Subcutaneous abdominal adipose tissue (tissue), 5 donors: ENCODE measurements around the gene OR10H4.
"Not testable (repeated sequence)": the region's sequence is repeated elsewhere in the genome, so short reads cannot be mapped to it uniquely, and the experiment has no call there.

Experiments used
- H3K27ac ChIP-seq: one replicate; pipeline ENCODE4 v1.7.0; 2013; ENCODE audit warnings: low read depth, mild to moderate bottlenecking, inconsistent platforms, low read length, moderate library complexity
- H3K27me3 ChIP-seq, 5 donors: one replicate each; pipeline ENCODE4 v1.7.0; 2013; ENCODE audit warnings: low read length in 5 of 5, inconsistent platforms in 1 of 5; ENCODE audit not compliant: control insufficient read depth in 5 of 5, insufficient read depth in 4 of 5
- H3K36me3 ChIP-seq, 5 donors: one replicate each; pipeline ENCODE4 v1.7.0; 2013; ENCODE audit warnings: low read length in 5 of 5; ENCODE audit not compliant: control insufficient read depth in 5 of 5, insufficient read depth in 5 of 5
- H3K4me1 ChIP-seq, 5 donors: one replicate each; pipeline ENCODE4 v1.7.0; 2013; ENCODE audit warnings: low read length in 5 of 5, mild to moderate bottlenecking in 3 of 5, moderate library complexity in 1 of 5; ENCODE audit not compliant: control insufficient read depth in 5 of 5, insufficient read depth in 5 of 5
- H3K4me3 ChIP-seq, 5 donors: one replicate each; pipeline ENCODE4 v1.7.0; 2013; ENCODE audit warnings: low read length in 5 of 5, low read depth in 1 of 5
- H3K9ac ChIP-seq, 5 donors: one replicate each; pipeline ENCODE4 v1.7.0; 2013; ENCODE audit warnings: low read length in 5 of 5, mild to moderate bottlenecking in 4 of 5, moderate library complexity in 3 of 5
- H3K9me3 ChIP-seq, 5 donors: one replicate each; pipeline ENCODE4 v1.7.0; 2013; ENCODE audit warnings: low read length in 5 of 5; ENCODE audit not compliant: control insufficient read depth in 5 of 5
- donor health status: healthy.
- donor health status: healthy.
- donor health status: healthy.
- donor health status: healthy.
- donor health status: healthy.

Gene OR10H4

DNA sequence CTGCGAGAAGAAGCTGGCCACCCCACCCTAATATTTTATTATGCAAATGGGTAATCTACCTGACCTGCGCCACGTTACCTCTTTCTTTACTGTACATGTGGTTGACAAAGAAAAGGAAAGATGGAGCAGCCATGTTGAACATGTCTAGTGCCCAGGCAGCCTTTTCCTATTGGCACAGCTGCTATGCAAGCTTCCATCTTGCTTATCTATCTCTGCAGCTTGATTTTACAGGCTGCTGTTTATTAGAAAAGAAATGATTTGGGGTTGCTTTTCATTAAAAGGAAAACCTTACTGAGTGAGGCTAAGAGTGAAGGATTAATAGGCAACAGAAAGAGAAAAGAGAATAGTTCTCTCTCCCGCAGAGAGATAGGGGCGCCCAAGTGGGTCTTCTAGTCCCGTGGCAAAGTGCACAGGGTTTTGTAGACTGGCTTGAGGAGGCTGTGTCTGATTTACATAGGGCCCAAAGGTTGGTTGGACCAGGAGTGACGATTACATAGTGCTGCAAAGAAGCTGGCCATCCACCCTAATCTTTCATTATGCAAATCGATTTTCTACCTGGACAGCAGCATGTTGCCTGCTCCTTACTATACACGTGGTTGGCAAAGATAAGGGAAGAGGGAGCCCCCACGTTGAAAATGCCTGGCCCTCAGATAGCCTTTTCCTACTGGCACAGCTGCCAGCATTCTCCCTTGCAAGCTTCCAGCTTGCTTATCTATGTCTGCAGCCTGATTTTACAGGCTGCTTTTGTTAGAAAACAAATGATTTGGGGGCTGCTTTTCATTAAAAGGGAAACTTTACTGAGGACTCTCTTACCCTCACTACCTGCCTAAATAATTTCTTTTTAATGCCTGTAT, 28.3 kb downstream of the OR10H4 start:
- Histone ChIP-seq H3K27me3 (peaks cover 0 to 21% (median 15%) of the 10 kb centered on the region in 5 donors), H3K9ac (no peak overlapping the region), H3K9me3 (peaks cover 3 to 10% (median 7%) of the 10 kb centered on the region in 5 donors), H3K27ac (no peak overlapping the region), H3K4me3 (no peak overlapping the region), H3K36me3 (no peaks in the 10 kb centered on the region), H3K4me1 (no peaks in the 10 kb centered on the region)

GRCh38 chr19:15977690-15978089, 28.9 kb downstream of the OR10H4 start:
- Histone ChIP-seq H3K9me3 (peaks cover 3 to 15% (median 7%) of the 10 kb centered on the region in 5 donors), H3K9ac (no peak overlapping the region), H3K36me3 (no peaks in the 10 kb centered on the region), H3K27ac (no peak overlapping the region), H3K4me1 (no peaks in the 10 kb centered on the region), H3K4me3 (no peak overlapping the region), H3K27me3 (peaks cover 0 to 21% (median 15%) of the 10 kb centered on the region in 5 donors)

- no peaks in the 10 kb centered on the region for H3K4me1 ChIP-seq
- H3K4me3 ChIP-seq, result no peak overlapping the region
- no peak overlapping the region for H3K27ac ChIP-seq
- no peak overlapping the region for H3K9ac ChIP-seq
- H3K9me3 ChIP-seq, result peaks cover 7 to 20% (median 10%) of the 10 kb centered on the region in 5 donors
- no peaks in the 10 kb centered on the region for H3K36me3 ChIP-seq
- H3K27me3 ChIP-seq, result peaks cover 0 to 21% (median 12%) of the 10 kb centered on the region in 5 donors
Measured at GRCh38 chr19:15979293-15979692, 30.5 kb downstream of the OR10H4 start.

- not testable (repeated sequence) for H3K36me3 ChIP-seq, H3K4me3 ChIP-seq, H3K9ac ChIP-seq, H3K27ac ChIP-seq, H3K27me3 ChIP-seq, H3K4me1 ChIP-seq
- peaks cover 7 to 19% (median 13%) of the 10 kb centered on the region in 5 donors for H3K9me3 ChIP-seq
Measured at GRCh38 chr19:15985831-15986230, 37.0 kb downstream of the OR10H4 start.

- Histone ChIP-seq H3K9me3 (peaks cover 2 to 15% (median 9%) of the 10 kb centered on the region in 5 donors), H3K4me1 (peaks cover 0 to 4% (median 0%) of the 10 kb centered on the region in 5 donors), H3K9ac (no peak overlapping the region), H3K36me3 (no peaks in the 10 kb centered on the region), H3K27me3 (peaks cover 2 to 7% (median 3%) of the 10 kb centered on the region in 5 donors), H3K27ac (no peak overlapping the region), H3K4me3 (no peak overlapping the region)
Measured at GRCh38 chr19:15986701-15987100, 37.9 kb downstream of the OR10H4 start.

GRCh38 chr19:15989889-15990288, 41.1 kb downstream of the OR10H4 start:
- H3K9ac ChIP-seq, result no peak overlapping the region
- H3K27me3 ChIP-seq, result peaks cover 2 to 10% (median 3%) of the 10 kb centered on the region in 5 donors
- H3K27ac ChIP-seq, result no peak overlapping the region
- peaks cover 0 to 3% (median 0%) of the 10 kb centered on the region in 5 donors for H3K9me3 ChIP-seq
- H3K4me3 ChIP-seq, result no peak overlapping the region
- peaks cover 0 to 4% (median 0%) of the 10 kb centered on the region in 5 donors for H3K4me1 ChIP-seq
- H3K36me3 ChIP-seq, result no peaks in the 10 kb centered on the region

- H3K4me3 ChIP-seq, result no peak overlapping the region
- H3K36me3 ChIP-seq, result no peaks in the 10 kb centered on the region
- no peak overlapping the region for H3K9ac ChIP-seq
- H3K9me3 ChIP-seq, result peaks cover 0 to 6% (median 0%) of the 10 kb centered on the region in 5 donors
- H3K27ac ChIP-seq, result no peak overlapping the region
- peaks cover 2 to 10% (median 3%) of the 10 kb centered on the region in 5 donors for H3K27me3 ChIP-seq
- H3K4me1 ChIP-seq, result peaks cover 0 to 11% (median 0%) of the 10 kb centered on the region in 5 donors
Measured at GRCh38 chr19:15991602-15992001, 42.8 kb downstream of the OR10H4 start.

DNA sequence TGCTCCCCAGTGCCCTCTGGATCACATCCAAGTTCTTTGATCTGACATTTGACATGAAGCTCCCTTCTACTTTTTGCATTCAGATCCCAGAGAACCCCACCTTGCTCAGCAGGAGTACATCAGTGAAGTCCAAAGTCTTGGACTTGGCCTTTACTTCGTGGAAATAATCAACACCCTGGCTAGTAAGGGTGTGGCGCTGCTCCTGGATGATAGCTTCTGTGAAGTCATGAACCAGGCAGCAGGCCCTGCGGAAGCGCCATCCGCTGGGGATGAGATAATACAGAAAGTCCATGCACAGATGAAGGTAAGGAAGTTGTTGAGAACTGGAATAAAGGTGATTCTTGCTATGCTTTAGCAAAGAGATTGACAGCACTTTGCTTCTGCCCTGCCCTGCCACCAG, 43.2 kb downstream of the OR10H4 start:
- Histone ChIP-seq H3K4me3 (no peak overlapping the region), H3K9ac (no peak overlapping the region), H3K27me3 (peaks cover 2 to 10% (median 3%) of the 10 kb centered on the region in 5 donors), H3K36me3 (no peaks in the 10 kb centered on the region), H3K4me1 (peaks cover 0 to 11% (median 0%) of the 10 kb centered on the region in 5 donors), H3K27ac (no peak overlapping the region), H3K9me3 (peaks cover 0 to 3% (median 0%) of the 10 kb centered on the region in 5 donors)

GRCh38 chr19:15995536-15995935, 46.7 kb downstream of the OR10H4 start:
- H3K27ac ChIP-seq, result no peak overlapping the region
- H3K27me3 ChIP-seq, result peaks cover 0 to 7% (median 0%) of the 10 kb centered on the region in 5 donors
- H3K4me1 ChIP-seq, result peaks cover 0 to 7% (median 0%) of the 10 kb centered on the region in 5 donors
- H3K4me3 ChIP-seq, result no peak overlapping the region
- no peak overlapping the region for H3K9ac ChIP-seq
- peaks cover 0 to 3% (median 0%) of the 10 kb centered on the region in 5 donors for H3K9me3 ChIP-seq
- no peaks in the 10 kb centered on the region for H3K36me3 ChIP-seq

GRCh38 chr19:15998166-15998565, 49.4 kb downstream of the OR10H4 start:
- Histone ChIP-seq H3K4me1 (peaks cover 3 to 21% (median 16%) of the 10 kb centered on the region in 5 donors), H3K4me3 (no peak overlapping the region), H3K9me3 (peaks cover 0 to 3% (median 0%) of the 10 kb centered on the region in 5 donors), H3K36me3 (no peaks in the 10 kb centered on the region), H3K9ac (no peak overlapping the region), H3K27ac (no peak overlapping the region), H3K27me3 (peaks cover 0 to 3% (median 0%) of the 10 kb centered on the region in 5 donors)
